Lung (tissue), 12 donors: ENCODE measurements around the gene CLCN2. TPM values are rescaled to one million over a fixed set of nuclear protein-coding genes. Genes with fewer than 3 reads are reported as not detected.

Experiments
- ATAC-seq: fragments of 200-7000 bp; cut with Tn5 transposase; one replicate; pipeline ENCODE4 v1.9.1; 2020; ENCODE audit warnings: moderate number of reproducible peaks; ENCODE audit not compliant: insufficient read depth, low FRiP score
- DNase-seq, 3 donors: peaks; one replicate each; pipeline ENCODE4 v3.0.0-alpha.2; 2013 to 2017
- H3K27ac ChIP-seq, 2 donors: one replicate each; pipeline ENCODE4 v1.5.1; 2013; ENCODE audit warnings: mild to moderate bottlenecking in 2 of 2, moderate library complexity in 2 of 2, control low read depth in 1 of 2, inconsistent platforms in 1 of 2, low read depth in 1 of 2, low read length in 1 of 2
- H3K27me3 ChIP-seq, 3 donors: one replicate each; pipeline ENCODE4 v1.5.1; 2013; ENCODE audit warnings: low read length in 2 of 3; ENCODE audit not compliant: control insufficient read depth in 3 of 3, insufficient read depth in 3 of 3
- H3K36me3 ChIP-seq, 4 donors: one replicate each; pipeline ENCODE4 v1.5.1; 2013; ENCODE audit warnings: low read length in 4 of 4, mild to moderate bottlenecking in 1 of 4, moderate library complexity in 1 of 4; ENCODE audit not compliant: control insufficient read depth in 4 of 4, insufficient read depth in 4 of 4
- H3K4me1 ChIP-seq, 5 donors: one replicate each; pipeline ENCODE4 v1.5.1; 2013; ENCODE audit warnings: low read length in 5 of 5, mild to moderate bottlenecking in 2 of 5, moderate library complexity in 1 of 5; ENCODE audit not compliant: control insufficient read depth in 5 of 5, insufficient read depth in 5 of 5
- H3K4me3 ChIP-seq: one replicate; pipeline ENCODE4 v1.5.1; 2013; ENCODE audit warnings: mild to moderate bottlenecking, control low read depth, moderate library complexity
- H3K9ac ChIP-seq, 2 donors: one replicate each; pipeline ENCODE4 v1.5.1; 2013; ENCODE audit warnings: low read length in 2 of 2, control low read depth in 1 of 2; ENCODE audit not compliant: insufficient read depth in 1 of 2
- H3K9me3 ChIP-seq, 4 donors: one replicate each; pipeline ENCODE4 v1.5.1; 2013; ENCODE audit warnings: low read length in 3 of 4, mild to moderate bottlenecking in 1 of 4, moderate library complexity in 1 of 4; ENCODE audit not compliant: control insufficient read depth in 4 of 4, insufficient read depth in 3 of 4
- WGBS, 2 donors: extraction: QIAGEN DNeasy Blood & Tissue Kit; methylation state at CpG; one replicate each; pipeline ENCODE4 v1.1.7; 2013; 5-methylcytosine and 5-hydroxymethylcytosine counted together
- polyA plus RNA-seq, 2 donors: library from polyadenylated mRNA; stranded (reverse); fragments of 200-250 nt; gene quantifications; one replicate each; pipeline ENCODE4 v1.2.1, GENCODE V29; 2013
- total RNA-seq, 2 donors: library from RNA; depleted of rRNA in 1 of 2; stranded (reverse); fragments of >200 nt in 1 of 2; gene quantifications; one replicate each; pipeline ENCODE4 v1.2.1, GENCODE V29; 2014 to 2021
- TF ChIP-seq, protein P1 (sequence below): IDR thresholded peaks from 2 replicates; pipeline ENCODE4 v1.5.1; 2012; ENCODE audit warnings: mild to moderate bottlenecking; ENCODE audit errors: control extremely low read depth, extremely low read depth
- donor health status: control.
- donor health status: control.
- donor health status: Bipolar disorder and iron deficiency.
- donor health status: healthy.
- donor health status: DM: yes; HTN: yes; CAD: no.

Gene CLCN2
- total and polyA plus RNA-seq, 4 donors: 2.7 to 8.7 (median 5.4) TPM

DNA sequence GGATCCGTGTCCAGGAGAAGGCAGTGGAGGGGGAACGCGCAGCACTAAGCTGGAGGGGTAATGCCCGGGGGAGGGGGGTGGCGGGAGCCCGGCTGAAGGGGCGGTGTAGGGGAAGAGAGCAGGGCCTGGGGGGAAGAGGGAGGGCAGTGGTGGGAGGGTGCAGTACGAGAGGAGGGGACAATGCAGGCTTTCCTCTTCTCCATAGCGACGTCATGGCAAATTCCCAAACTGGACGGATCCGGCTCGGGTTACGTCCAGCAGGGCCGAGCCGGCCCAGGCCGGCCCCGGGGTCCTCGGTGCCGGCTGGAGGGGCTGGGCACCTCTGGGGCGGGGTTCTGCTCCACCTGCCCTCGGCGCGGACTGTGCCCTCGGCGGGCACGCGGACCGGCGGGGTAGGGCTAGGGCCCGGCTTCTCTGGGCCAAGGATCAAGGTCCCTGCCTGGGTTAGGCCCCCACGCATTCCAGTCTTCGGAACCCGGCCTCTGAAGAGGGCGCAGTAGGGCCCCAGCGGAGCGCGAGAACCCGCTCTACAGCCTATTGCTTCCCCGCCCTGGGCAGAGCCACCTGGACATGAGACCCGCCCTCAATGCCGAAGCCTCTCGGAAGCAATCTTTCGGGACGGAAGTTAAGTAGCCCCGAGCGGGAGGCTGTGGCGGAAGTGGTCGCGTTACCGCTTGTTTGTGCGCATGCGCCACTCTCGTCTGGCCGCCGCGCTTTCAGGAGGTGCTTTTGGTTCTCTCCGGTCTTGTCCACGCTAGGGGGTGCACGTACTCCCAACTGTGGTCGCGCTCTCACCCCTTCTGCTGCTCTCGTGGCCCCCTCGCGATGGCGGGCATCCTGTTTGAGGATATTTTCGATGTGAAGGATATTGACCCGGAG is 1.5 kb upstream of the CLCN2 start:
- peak; percentile 98 to 99 (median 99) for DNase-seq
- peaks cover 0 to 36% (median 15%) of the 10 kb centered on the region in 5 donors for H3K4me1 ChIP-seq
- H3K9me3 ChIP-seq: no peaks in the 10 kb centered on the region
- TF ChIP-seq, protein P1, sequence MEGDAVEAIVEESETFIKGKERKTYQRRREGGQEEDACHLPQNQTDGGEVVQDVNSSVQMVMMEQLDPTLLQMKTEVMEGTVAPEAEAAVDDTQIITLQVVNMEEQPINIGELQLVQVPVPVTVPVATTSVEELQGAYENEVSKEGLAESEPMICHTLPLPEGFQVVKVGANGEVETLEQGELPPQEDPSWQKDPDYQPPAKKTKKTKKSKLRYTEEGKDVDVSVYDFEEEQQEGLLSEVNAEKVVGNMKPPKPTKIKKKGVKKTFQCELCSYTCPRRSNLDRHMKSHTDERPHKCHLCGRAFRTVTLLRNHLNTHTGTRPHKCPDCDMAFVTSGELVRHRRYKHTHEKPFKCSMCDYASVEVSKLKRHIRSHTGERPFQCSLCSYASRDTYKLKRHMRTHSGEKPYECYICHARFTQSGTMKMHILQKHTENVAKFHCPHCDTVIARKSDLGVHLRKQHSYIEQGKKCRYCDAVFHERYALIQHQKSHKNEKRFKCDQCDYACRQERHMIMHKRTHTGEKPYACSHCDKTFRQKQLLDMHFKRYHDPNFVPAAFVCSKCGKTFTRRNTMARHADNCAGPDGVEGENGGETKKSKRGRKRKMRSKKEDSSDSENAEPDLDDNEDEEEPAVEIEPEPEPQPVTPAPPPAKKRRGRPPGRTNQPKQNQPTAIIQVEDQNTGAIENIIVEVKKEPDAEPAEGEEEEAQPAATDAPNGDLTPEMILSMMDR: peak; percentile 36
- H3K9ac ChIP-seq: peak overlapping the region; percentile 84 to 99
- H3K27me3 ChIP-seq: no peaks in the 10 kb centered on the region
- peak overlapping the region; percentile 78 for H3K4me3 ChIP-seq
- peaks cover 4 to 25% (median 14%) of the 10 kb centered on the region in 4 donors for H3K36me3 ChIP-seq
- peak; percentile 80 for ATAC-seq
- WGBS, 2 donors: 0% methylated on average over 57 to 68 of the region's 68 CpGs
- peak overlapping the region; percentile 96 to 99 for H3K27ac ChIP-seq

DNA sequence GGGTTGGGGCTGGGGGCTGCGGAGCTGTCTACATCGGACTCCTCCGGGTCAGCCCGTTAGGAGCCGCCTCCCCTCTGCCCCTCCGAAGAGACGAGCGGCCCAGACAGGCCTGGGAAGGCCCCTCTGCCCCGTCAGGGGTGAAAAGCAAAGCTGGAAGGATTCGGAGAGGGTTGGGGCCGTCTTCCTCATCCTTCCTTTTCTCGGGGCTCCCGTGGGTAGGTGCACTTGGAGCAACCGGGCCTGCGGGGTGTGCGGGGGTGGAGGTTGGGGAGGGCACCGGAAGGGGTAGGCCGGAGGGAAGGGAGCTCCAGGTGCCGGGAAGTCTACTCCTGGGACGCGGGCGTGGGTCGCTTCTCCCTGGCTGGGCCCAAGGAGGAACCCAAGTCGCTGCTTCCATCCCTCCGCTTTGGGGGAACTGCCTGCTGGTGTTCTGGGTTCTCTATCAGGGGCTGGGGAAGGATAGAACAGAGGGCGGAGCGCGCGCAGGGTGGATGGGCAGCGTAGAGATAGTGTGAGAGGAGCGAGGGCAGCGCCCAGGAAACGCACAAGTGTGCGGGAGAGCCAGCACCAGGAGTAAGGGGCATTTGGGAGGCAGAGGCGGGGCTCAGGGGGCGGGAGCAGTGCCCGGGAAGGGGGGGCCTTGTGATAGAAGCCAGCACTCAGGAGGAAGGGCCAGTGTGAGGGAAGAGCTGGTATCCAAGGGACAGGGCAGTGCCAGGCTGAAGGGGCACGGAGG is 695 bp upstream of the CLCN2 start:
- Histone ChIP-seq H3K4me3 (peak overlapping the region; percentile 78), H3K9ac (peak overlapping the region; percentile 46 to 99), H3K9me3 (no peaks in the 10 kb centered on the region), H3K4me1 (peaks cover 0 to 36% (median 15%) of the 10 kb centered on the region in 5 donors), H3K36me3 (peaks cover 3 to 21% (median 13%) of the 10 kb centered on the region in 4 donors), H3K27ac (peak overlapping the region; percentile 96 to 99), H3K27me3 (no peaks in the 10 kb centered on the region)
- TF ChIP-seq, protein P1: no peak
- peak; percentile 37 for ATAC-seq
- 0% methylated on average over 38 of the region's 38 CpGs for WGBS, 2 donors
- peak in 1 of 3 donors; percentile 77 for DNase-seq

DNA sequence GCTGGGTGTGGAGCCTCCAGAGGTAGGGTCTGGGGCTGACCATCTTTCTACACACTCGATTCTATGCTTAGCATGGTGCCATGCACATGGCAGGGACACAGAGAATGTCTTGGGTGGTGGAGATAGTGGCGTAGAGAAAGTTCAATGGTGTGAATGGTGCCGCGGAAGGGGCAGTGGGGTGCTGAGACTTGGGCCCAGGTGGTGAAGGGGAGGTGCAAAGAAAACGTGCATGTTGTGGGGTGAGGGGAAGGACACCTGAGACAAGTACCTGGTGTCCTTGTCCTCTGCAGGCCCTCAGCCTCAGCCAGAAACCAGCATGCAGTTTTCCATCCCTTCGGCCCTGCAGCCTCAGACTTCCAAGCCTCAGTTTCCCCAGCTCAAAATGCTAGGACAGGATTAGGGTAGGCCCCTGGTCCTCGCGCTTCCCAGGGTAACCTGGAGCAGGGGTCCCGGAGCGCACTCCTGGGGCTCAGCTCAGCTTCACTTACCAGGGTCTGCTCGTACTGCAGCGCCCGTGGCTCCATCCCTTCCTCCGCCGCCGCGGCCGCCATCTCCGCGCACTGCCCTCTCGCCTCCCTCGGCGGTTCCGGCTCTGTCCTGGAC is 375 bp downstream of the CLCN2 start:
- Histone ChIP-seq H3K27ac (peak overlapping the region; percentile 80 to 96), H3K36me3 (peaks cover 0 to 15% (median 8%) of the 10 kb centered on the region in 4 donors), H3K4me1 (peaks cover 0 to 36% (median 15%) of the 10 kb centered on the region in 5 donors), H3K4me3 (peak overlapping the region; percentile 78), H3K9ac (peak overlapping the region; percentile 25 to 50), H3K9me3 (no peaks in the 10 kb centered on the region), H3K27me3 (no peaks in the 10 kb centered on the region)
- DNase-seq (no peak), ATAC-seq (no peak)
- TF ChIP-seq, protein P1: no peak
- WGBS, 2 donors: 9 to 14% methylated on average over 24 of the region's 24 CpGs
